ENCODE data around the gene SFRP4. TPM values are rescaled to one million over a fixed set of nuclear protein-coding genes. Genes with fewer than 3 reads are reported as not detected.

SFRP4 gene
- total RNA-seq, result not detected in 2 replicates

GRCh38 chr7:37916673-37917660 is at the start of gene SFRP4:
SFRP4 (minus strand) TSS chr7:37916817; CDS start chr7:37916537, 280 bp downstream.

GRCh38 chr7:37920305-37920848 is 3.8 kb upstream of the SFRP4 start, which contains the start of gene EPDR1:
EPDR1 (plus strand) TSS chr7:37920640; CDS start chr7:37920940, 300 bp downstream.

Other genes with a start within 250 kb of the SFRP4 start
- not detected in 2 replicates for gene GPR141, start 233.1 kb downstream of the SFRP4 start, total RNA-seq
- not detected in 2 replicates for gene NME8, start 68.2 kb downstream of the SFRP4 start, total RNA-seq
- 1.3 and 3.2 TPM in 2 replicates for gene EPDR1, start 3.8 kb upstream of the SFRP4 start, total RNA-seq

Data from vein endothelial cell (primary cell).